Osteoblast (primary cell): Measurements from ENCODE around the gene ZNF574. TPM values are rescaled to one million over a fixed set of nuclear protein-coding genes. Genes with fewer than 3 reads are reported as not detected.
A peak's percentile ranks its signal among the peaks of the same experiment; 100 is the strongest.

ENCODE experiments used
- DNase-seq: peaks from one replicate; pipeline ENCODE4 v3.0.0; 2011; ENCODE audit warnings: low spot score, mixed read lengths; ENCODE audit not compliant: insufficient read length; ENCODE audit errors: missing footprints
- H2AFZ ChIP-seq: 2 replicates; pipeline ENCODE4 v1.6.0; 2011; ENCODE audit warnings: mild to moderate bottlenecking, low read length
- H3K27ac ChIP-seq: 2 replicates; pipeline ENCODE4 v1.5.1; 2011; ENCODE audit warnings: mild to moderate bottlenecking, low read depth, low read length, moderate library complexity
- H3K27me3 ChIP-seq: 2 replicates; pipeline ENCODE4 v1.6.0; 2012; ENCODE audit warnings: mild to moderate bottlenecking, control low read depth, inconsistent platforms, low read length, moderate library complexity; ENCODE audit not compliant: insufficient read depth
- H3K36me3 ChIP-seq: 2 replicates; pipeline ENCODE4 v1.5.1; 2011; ENCODE audit warnings: mild to moderate bottlenecking, low read length, control low read depth, moderate library complexity; ENCODE audit not compliant: insufficient read depth
- H3K4me1 ChIP-seq: 2 replicates; pipeline ENCODE4 v1.5.1; 2011; ENCODE audit warnings: mild to moderate bottlenecking, low read length, control low read depth, moderate library complexity; ENCODE audit not compliant: insufficient read depth
- H3K4me2 ChIP-seq: 2 replicates; pipeline ENCODE4 v1.6.0; 2011; ENCODE audit warnings: mild to moderate bottlenecking, low read length; ENCODE audit not compliant: insufficient read depth
- H3K4me3 ChIP-seq: fragments of 200-600 bp; sonication (generic); 3 replicates; pipeline ENCODE4 v1.5.1; 2012; ENCODE audit warnings: mild to moderate bottlenecking, low read length, inconsistent platforms; ENCODE audit not compliant: insufficient read depth
- H3K79me2 ChIP-seq: 2 replicates; pipeline ENCODE4 v1.6.0; 2012; ENCODE audit warnings: mild to moderate bottlenecking, low read length, control low read depth, inconsistent platforms; ENCODE audit not compliant: insufficient read depth
- H3K9me3 ChIP-seq: 2 replicates; pipeline ENCODE4 v1.5.1; 2011; ENCODE audit warnings: low read depth, low read length, control low read depth
- H4K20me1 ChIP-seq: 2 replicates; pipeline ENCODE4 v1.6.0; 2012; ENCODE audit warnings: mild to moderate bottlenecking, low read length, control low read depth; ENCODE audit not compliant: insufficient read depth
- total RNA-seq: library from RNA; depleted of rRNA; stranded (reverse); fragments of >200 nt; gene quantifications from 2 replicates; pipeline ENCODE4 v1.2.3, GENCODE V29; 2012
- TF ChIP-seq, protein P1 (sequence below): IDR thresholded peaks from 2 replicates; pipeline ENCODE4 v1.5.1; 2011; ENCODE audit warnings: mild to moderate bottlenecking, low read depth, low read length, moderate library complexity; ENCODE audit errors: extremely low read depth

The ZNF574 gene
- total RNA-seq, 1 donor, result 13.8 TPM

DNA sequence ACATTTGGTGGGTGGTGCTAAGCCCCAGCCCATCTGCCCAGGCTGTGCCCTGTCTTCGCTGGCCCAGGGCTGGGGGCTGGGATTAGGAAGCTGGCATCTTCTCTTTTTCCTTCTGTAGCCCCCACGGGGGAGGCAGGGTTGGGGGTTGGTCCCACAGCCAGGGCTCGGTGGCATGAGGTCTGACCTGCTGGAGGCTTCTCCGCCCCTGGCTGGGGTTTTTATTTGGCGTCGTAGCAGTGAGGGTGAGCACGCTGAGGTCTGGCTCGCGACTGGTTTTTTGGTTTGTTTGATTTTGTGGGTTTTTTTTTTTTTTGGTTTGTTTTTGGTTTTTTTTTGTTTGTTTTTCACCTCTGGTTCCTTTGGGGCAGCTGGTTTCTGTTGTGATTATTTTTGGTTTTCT is 14.7 kb downstream of the ZNF574 start:
- H2AFZ ChIP-seq, result no peak overlapping the region

DNA sequence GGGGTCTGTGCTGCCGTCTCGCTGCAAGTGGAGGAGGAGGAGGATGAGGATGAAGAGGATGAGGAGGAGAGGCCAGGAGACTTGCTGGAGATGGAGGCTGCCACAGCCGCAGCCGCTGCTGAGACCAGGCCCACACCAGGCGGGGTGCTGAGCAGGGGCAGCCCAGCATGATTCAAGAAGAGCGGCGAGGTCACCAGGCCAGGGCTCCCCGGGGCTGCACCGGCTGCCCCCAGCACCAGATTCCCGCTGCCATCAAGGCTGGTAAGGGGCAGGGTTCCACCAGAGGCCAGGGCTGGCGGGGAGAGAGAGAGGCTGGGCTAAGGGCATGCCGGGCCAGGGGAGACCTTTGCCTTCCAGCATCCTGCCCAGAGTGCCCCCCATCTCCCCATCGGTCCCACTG is 15.3 kb downstream of the ZNF574 start:
- Histone ChIP-seq H3K36me3 (no peaks in the 10 kb centered on the region), H3K9me3 (no peaks in the 10 kb centered on the region), H3K79me2 (no peaks in the 10 kb centered on the region), H2AFZ (no peak overlapping the region), H4K20me1 (no peaks in the 10 kb centered on the region), H3K4me2 (no peak overlapping the region), H3K4me3 (no peak overlapping the region), H3K27ac (no peak overlapping the region), H3K4me1 (peaks cover 21% of the 10 kb centered on the region), H3K27me3 (no peaks in the 10 kb centered on the region)
- peak; percentile 39 for DNase-seq
- TF ChIP-seq, protein P1, sequence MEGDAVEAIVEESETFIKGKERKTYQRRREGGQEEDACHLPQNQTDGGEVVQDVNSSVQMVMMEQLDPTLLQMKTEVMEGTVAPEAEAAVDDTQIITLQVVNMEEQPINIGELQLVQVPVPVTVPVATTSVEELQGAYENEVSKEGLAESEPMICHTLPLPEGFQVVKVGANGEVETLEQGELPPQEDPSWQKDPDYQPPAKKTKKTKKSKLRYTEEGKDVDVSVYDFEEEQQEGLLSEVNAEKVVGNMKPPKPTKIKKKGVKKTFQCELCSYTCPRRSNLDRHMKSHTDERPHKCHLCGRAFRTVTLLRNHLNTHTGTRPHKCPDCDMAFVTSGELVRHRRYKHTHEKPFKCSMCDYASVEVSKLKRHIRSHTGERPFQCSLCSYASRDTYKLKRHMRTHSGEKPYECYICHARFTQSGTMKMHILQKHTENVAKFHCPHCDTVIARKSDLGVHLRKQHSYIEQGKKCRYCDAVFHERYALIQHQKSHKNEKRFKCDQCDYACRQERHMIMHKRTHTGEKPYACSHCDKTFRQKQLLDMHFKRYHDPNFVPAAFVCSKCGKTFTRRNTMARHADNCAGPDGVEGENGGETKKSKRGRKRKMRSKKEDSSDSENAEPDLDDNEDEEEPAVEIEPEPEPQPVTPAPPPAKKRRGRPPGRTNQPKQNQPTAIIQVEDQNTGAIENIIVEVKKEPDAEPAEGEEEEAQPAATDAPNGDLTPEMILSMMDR, result no peak

More for the DNA sequence above, 14.7 kb downstream of the ZNF574 start:
- Histone ChIP-seq H3K4me2 (no peak overlapping the region), H3K27me3 (no peaks in the 10 kb centered on the region), H3K4me3 (no peak overlapping the region), H3K9me3 (no peaks in the 10 kb centered on the region), H3K79me2 (no peaks in the 10 kb centered on the region), H3K4me1 (peaks cover 21% of the 10 kb centered on the region), H3K27ac (no peak overlapping the region), H4K20me1 (no peaks in the 10 kb centered on the region), H3K36me3 (no peaks in the 10 kb centered on the region)
- TF ChIP-seq, protein P1, result no peak
- no peak for DNase-seq

DNA sequence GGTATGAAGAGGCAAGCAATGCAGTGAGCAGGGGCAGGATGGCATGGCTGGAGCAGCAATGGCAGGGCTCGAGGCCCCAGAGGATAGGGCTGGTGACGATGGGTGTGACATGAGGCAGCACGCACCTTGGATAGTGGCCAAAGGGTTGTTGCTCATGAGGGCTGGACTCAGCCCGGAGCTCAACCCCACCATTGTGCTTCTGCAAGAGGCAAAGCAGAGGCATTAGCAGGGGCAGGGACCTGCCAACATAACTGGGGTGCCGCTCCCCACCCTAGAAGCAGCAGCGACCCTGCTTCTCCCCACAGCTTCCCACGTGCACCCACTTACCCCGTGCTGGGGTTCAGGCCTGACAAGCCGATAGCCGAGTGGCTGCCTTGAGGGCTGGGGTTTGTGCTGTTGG is 15.8 kb downstream of the ZNF574 start:
- Histone ChIP-seq H3K27ac (no peak overlapping the region), H4K20me1 (no peaks in the 10 kb centered on the region), H3K79me2 (no peaks in the 10 kb centered on the region), H3K4me2 (no peak overlapping the region), H3K9me3 (no peaks in the 10 kb centered on the region), H3K36me3 (no peaks in the 10 kb centered on the region), H3K4me3 (no peak overlapping the region), H2AFZ (no peak overlapping the region), H3K27me3 (no peaks in the 10 kb centered on the region), H3K4me1 (peaks cover 21% of the 10 kb centered on the region)
- DNase-seq, result peak; percentile 93
- TF ChIP-seq, protein P1, result no peak

DNA sequence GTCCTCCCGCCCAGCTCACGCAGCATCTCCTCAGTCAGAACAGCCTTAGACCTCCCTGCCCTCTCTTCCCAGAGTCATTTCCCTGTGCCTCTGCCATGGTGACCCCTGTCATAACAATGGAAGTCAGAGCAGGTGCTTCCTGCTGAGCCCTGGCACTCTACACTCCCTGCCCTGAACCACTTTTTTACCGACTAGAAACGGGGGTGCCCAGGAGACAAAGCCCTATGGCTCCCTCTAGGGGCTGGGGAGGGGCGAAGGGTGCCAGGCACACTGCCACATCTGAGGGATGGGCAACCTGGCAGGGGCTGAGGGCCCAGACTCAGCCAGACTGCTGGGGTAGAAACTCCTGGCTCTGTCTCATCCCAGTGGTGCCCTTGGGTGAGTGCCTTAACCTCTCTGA is 16.4 kb downstream of the ZNF574 start:
- H3K9me3 ChIP-seq, result no peaks in the 10 kb centered on the region
- no peak overlapping the region for H3K27ac ChIP-seq
- no peaks in the 10 kb centered on the region for H3K36me3 ChIP-seq
- H4K20me1 ChIP-seq, result no peaks in the 10 kb centered on the region
- H3K27me3 ChIP-seq, result no peaks in the 10 kb centered on the region
- no peak overlapping the region for H2AFZ ChIP-seq
- H3K4me1 ChIP-seq, result peaks cover 21% of the 10 kb centered on the region
- no peak overlapping the region for H3K4me2 ChIP-seq
- TF ChIP-seq, protein P1, result peak; percentile 55
- peak; percentile 79 for DNase-seq
- no peaks in the 10 kb centered on the region for H3K79me2 ChIP-seq
- H3K4me3 ChIP-seq, result no peak overlapping the region
